Spleen (tissue), 11 donors: ENCODE data around the gene KHK. TPM values are rescaled to one million over a fixed set of nuclear protein-coding genes. Genes with fewer than 3 reads are reported as not detected.

ENCODE experiments used
- DNase-seq: peaks from one replicate; pipeline ENCODE4 v3.0.0-alpha.2; 2020
- H3K27ac ChIP-seq, 8 donors: fragments of 200-600 bp; sonication (generic) in 7 of 8; 1 replicate in 4 of 8; 2 replicates in 4 of 8; pipeline versions ENCODE4 v1.5.0 to v1.8.0; 2016 to 2021; ENCODE audit warnings: inconsistent platforms in 4 of 8, mild to moderate bottlenecking in 4 of 8, moderate library complexity in 1 of 8
- H3K27me3 ChIP-seq, 7 donors: fragments of 200-600 bp; sonication (generic) in 6 of 7; replicated peaks in 1 of 7; 1 replicate in 4 of 7; 2 replicates in 3 of 7; pipeline versions ENCODE4 v1.5.0 to v1.8.0; 2016 to 2021; ENCODE audit warnings: inconsistent platforms in 3 of 7, mild to moderate bottlenecking in 1 of 7
- H3K36me3 ChIP-seq, 6 donors: fragments of 200-600 bp; sonication (generic) in 5 of 6; 1 replicate in 4 of 6; 2 replicates in 2 of 6; pipeline versions ENCODE4 v1.5.0 to v1.8.0; 2016 to 2021; ENCODE audit warnings: inconsistent platforms in 2 of 6
- H3K4me1 ChIP-seq, 6 donors: fragments of 200-600 bp; sonication (generic) in 5 of 6; 1 replicate in 3 of 6; 2 replicates in 3 of 6; pipeline versions ENCODE4 v1.5.0 to v1.8.0; 2016 to 2021; ENCODE audit warnings: inconsistent platforms in 3 of 6
- H3K4me3 ChIP-seq, 8 donors: fragments of 200-600 bp; sonication (generic) in 7 of 8; 1 replicate in 4 of 8; 2 replicates in 4 of 8; pipeline versions ENCODE4 v1.5.0 to v1.8.0; 2016 to 2021; ENCODE audit warnings: inconsistent platforms in 4 of 8, mild to moderate bottlenecking in 4 of 8, moderate library complexity in 2 of 8
- H3K9me3 ChIP-seq, 8 donors: fragments of 200-600 bp; sonication (generic) in 7 of 8; 1 replicate in 4 of 8; 2 replicates in 4 of 8; pipeline versions ENCODE4 v1.5.0 to v1.8.0; 2016 to 2021; ENCODE audit warnings: inconsistent platforms in 4 of 8
- POLR2A ChIP-seq, 3 donors: fragments of 450-650 bp; IDR thresholded peaks; one replicate each; pipeline ENCODE4 v1.5.1; 2017; ENCODE audit warnings: antibody characterized with exemption in 3 of 3, mild to moderate bottlenecking in 1 of 3
- POLR2AphosphoS5 ChIP-seq, 3 donors: sonication (generic); formaldehyde crosslinking; IDR thresholded peaks; one replicate each; pipeline ENCODE4 v1.5.1; 2017; ENCODE audit warnings: antibody characterized with exemption in 3 of 3
- WGBS, 5 donors: extraction: QIAGEN DNeasy Blood & Tissue Kit in 3 of 5; methylation state at CpG; one replicate each; pipeline versions ENCODE4 v1.1.5 to v1.1.7; 2013 to 2018; 5-methylcytosine and 5-hydroxymethylcytosine counted together
- intact Hi-C: fragments of 100-400 bp; cut with DNase I; formaldehyde crosslinking; loops from one replicate; pipeline ENCODE4 v1.15.0; 2023; ENCODE audit warnings: low total_unique reads
- polyA plus RNA-seq, 3 donors: library from polyadenylated mRNA; stranded (reverse); fragments of 200-250 nt; gene quantifications; one replicate each; pipeline ENCODE4 v1.2.1, GENCODE V29; 2013
- total RNA-seq, 7 donors: library from RNA; depleted of rRNA in 3 of 7; stranded (reverse); fragments of >200 nt in 3 of 7; fragmentation: NEBNext Ultra II Directional in 4 of 7; extraction: Animal tissue kit (Norgen Biotek cat#: 25700) in 4 of 7; gene quantifications; one replicate each; pipeline versions ENCODE4 v1.1.0 to v1.2.1, GENCODE V29; 2016 to 2021
- TF ChIP-seq, protein P1 (sequence below), 11 experiments: fragments of 200-600 bp in 7 of 11; fragments of 450-650 bp in 4 of 11; sonication (generic) in 4 of 11; IDR thresholded peaks in 8 of 11; conservative IDR thresholded peaks in 3 of 11; 1 replicate in 7 of 11; 2 replicates in 4 of 11; pipeline versions ENCODE4 v1.4.0 to v1.8.0; 2016 to 2021; ENCODE audit warnings: antibody characterized with exemption in 11 of 11, inconsistent platforms in 4 of 11, mild to moderate bottlenecking in 1 of 11
- donor health status: healthy with polysubstance abuse.
- donor health status: DM: no; HTN: no; CAD: no; lungs with moderate emphysema.
- donor health status: DM: no; HTN: no; CAD: no.
- donor health status: Bipolar disorder and iron deficiency.
- donor health status: healthy.
- donor health status: DM: no; HTN: no; CAD: no.
- donor health status: DM: yes; HTN: yes; CAD: no.

Gene KHK
- total and polyA plus RNA-seq, 10 donors, result 3.3 to 8.3 (median 4.0) TPM

DNA sequence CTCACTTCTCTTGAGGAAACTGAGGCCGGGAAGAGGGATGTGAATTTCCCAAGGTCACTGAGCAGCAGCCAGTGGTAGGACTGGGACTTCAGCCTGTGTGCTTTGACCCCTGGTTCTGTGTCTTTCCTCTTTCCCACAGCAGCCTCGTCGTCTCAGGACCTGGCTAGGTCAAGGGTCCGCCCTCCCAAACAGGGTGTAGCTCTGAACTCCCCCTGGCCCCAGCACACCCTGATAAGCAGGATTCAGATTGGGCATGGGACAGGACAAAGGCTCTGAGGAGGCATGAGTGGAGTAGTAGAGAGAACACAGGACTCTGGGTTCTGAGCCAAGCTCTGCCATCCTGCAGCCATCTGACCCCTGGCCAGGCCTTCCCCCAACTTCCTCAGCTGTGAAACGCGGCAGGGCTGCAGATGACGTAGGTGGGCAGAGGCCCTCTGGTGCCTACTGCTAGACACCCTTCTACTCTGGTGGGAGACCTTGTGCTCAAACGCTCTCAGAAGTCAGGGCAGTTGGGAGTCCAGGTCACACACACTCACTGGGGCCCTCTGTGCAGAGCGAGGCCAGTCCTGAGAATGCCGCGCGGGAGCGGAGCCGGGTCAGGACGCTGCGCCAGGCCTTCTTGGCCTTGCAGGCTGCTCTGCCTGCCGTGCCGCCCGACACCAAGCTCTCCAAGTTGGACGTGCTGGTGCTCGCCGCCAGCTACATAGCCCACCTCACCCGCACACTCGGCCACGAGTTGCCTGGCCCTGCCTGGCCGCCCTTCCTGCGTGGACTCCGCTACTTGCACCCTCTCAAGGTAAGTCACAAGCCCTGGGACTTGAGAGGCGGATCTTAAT, 63.2 kb downstream of the KHK start:
- WGBS, 5 donors, result 68 to 90% (median 83%) methylated on average over 4 to 29 of the region's 29 CpGs
- H3K27ac ChIP-seq, result peak overlapping the region in 6 of 8 donors; percentile 26 to 60 (median 46)
- H3K9me3 ChIP-seq, result no peaks in the 10 kb centered on the region
- no peaks in the 10 kb centered on the region for H3K36me3 ChIP-seq
- TF ChIP-seq POLR2A (IDR thresholded peaks at IDR 0.05) (no peak), POLR2AphosphoS5 (IDR thresholded peaks at IDR 0.05) (peak in 1 of 3 donors; percentile 14)
- TF ChIP-seq, protein P1, sequence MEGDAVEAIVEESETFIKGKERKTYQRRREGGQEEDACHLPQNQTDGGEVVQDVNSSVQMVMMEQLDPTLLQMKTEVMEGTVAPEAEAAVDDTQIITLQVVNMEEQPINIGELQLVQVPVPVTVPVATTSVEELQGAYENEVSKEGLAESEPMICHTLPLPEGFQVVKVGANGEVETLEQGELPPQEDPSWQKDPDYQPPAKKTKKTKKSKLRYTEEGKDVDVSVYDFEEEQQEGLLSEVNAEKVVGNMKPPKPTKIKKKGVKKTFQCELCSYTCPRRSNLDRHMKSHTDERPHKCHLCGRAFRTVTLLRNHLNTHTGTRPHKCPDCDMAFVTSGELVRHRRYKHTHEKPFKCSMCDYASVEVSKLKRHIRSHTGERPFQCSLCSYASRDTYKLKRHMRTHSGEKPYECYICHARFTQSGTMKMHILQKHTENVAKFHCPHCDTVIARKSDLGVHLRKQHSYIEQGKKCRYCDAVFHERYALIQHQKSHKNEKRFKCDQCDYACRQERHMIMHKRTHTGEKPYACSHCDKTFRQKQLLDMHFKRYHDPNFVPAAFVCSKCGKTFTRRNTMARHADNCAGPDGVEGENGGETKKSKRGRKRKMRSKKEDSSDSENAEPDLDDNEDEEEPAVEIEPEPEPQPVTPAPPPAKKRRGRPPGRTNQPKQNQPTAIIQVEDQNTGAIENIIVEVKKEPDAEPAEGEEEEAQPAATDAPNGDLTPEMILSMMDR (IDR thresholded peaks at IDR 0.05 in 8 of 11, conservative IDR thresholded peaks at IDR 0.05 in 3 of 11), result no peak
- intact Hi-C loops, result no loop called here
- DNase-seq, result peak; percentile 68
- H3K27me3 ChIP-seq, result peaks cover 0 to 16% (median 0%) of the 10 kb centered on the region in 7 donors
- H3K4me1 ChIP-seq, result peaks cover 0 to 3% (median 0%) of the 10 kb centered on the region in 6 donors
- peak overlapping the region in 2 of 8 donors; percentile 18 to 34 for H3K4me3 ChIP-seq

Other genes with a start within 250 kb of the KHK start
- under 1 TPM in 1 of 7 donors, not detected in 6; 0.07 TPM for gene DPYSL5, start 238.6 kb upstream of the KHK start, total RNA-seq
- under 1 TPM in 2 of 3 donors, not detected in 1; 0.02 TPM for gene DPYSL5, start 238.6 kb upstream of the KHK start, polyA plus RNA-seq
- 10 to 100 TPM in 6 of 7 donors, 1 to 10 TPM in 1; 10.0 to 17.9 (median 11.9) TPM for gene MAPRE3, start 116.1 kb upstream of the KHK start, total RNA-seq
- gene MAPRE3, start 116.1 kb upstream of the KHK start, polyA plus RNA-seq, result 10 to 100 TPM in 1 of 3 donors, 1 to 10 TPM in 2; 5.2 to 14.0 (median 6.7) TPM
- gene TMEM214, start 53.8 kb upstream of the KHK start, total RNA-seq, result 10 to 100 TPM; 56.1 to 93.1 (median 73.0) TPM
- 10 to 100 TPM; 22.3 to 48.9 (median 26.8) TPM for gene TMEM214, start 53.8 kb upstream of the KHK start, polyA plus RNA-seq
- 10 to 100 TPM; 11.6 to 18.6 (median 14.9) TPM for gene AGBL5, start 35.1 kb upstream of the KHK start, total RNA-seq
- gene AGBL5, start 35.1 kb upstream of the KHK start, polyA plus RNA-seq, result 10 to 100 TPM in 1 of 3 donors, 1 to 10 TPM in 2; 7.1 to 10.5 (median 8.0) TPM
- gene OST4, start 15.1 kb upstream of the KHK start, total RNA-seq, result 100 to 1,000 TPM; 197 to 292 (median 235) TPM
- gene OST4, start 15.1 kb upstream of the KHK start, polyA plus RNA-seq, result 100 to 1,000 TPM; 418 to 556 (median 523) TPM
- gene EMILIN1, start 8.2 kb upstream of the KHK start, total RNA-seq, result 100 to 1,000 TPM in 6 of 7 donors, 10 to 100 TPM in 1; 62.5 to 152 (median 112) TPM
- gene EMILIN1, start 8.2 kb upstream of the KHK start, polyA plus RNA-seq, result 10 to 100 TPM; 18.3 to 71.4 (median 40.7) TPM
- gene CGREF1, start 32.4 kb downstream of the KHK start, total RNA-seq, result under 1 TPM in 4 of 7 donors, not detected in 3; 0.27 to 0.82 (median 0.47) TPM
- gene CGREF1, start 32.4 kb downstream of the KHK start, polyA plus RNA-seq, result under 1 TPM; 0.17 to 0.61 (median 0.42) TPM
- gene ABHD1, start 37.0 kb downstream of the KHK start, total RNA-seq, result 1 to 10 TPM in 1 of 7 donors, under 1 TPM in 5, not detected in 1; 0.38 to 1.6 (median 0.58) TPM
- gene ABHD1, start 37.0 kb downstream of the KHK start, polyA plus RNA-seq, result under 1 TPM; 0.42 to 0.80 (median 0.71) TPM
- 10 to 100 TPM; 43.9 to 75.0 (median 50.2) TPM for gene PREB, start 47.9 kb downstream of the KHK start, total RNA-seq
- 10 to 100 TPM; 42.8 to 56.0 (median 44.3) TPM for gene PREB, start 47.9 kb downstream of the KHK start, polyA plus RNA-seq
- gene PRR30, start 52.6 kb downstream of the KHK start, total RNA-seq, result not detected
- gene PRR30, start 52.6 kb downstream of the KHK start, polyA plus RNA-seq, result not detected
- 10 to 100 TPM in 1 of 7 donors, 1 to 10 TPM in 6; 1.8 to 14.8 (median 3.2) TPM for gene TCF23, start 62.2 kb downstream of the KHK start, total RNA-seq
- gene TCF23, start 62.2 kb downstream of the KHK start, polyA plus RNA-seq, result under 1 TPM; 0.27 to 0.93 (median 0.30) TPM
- 100 to 1,000 TPM in 3 of 7 donors, 10 to 100 TPM in 4; 59.2 to 300 (median 92.8) TPM for gene ATRAID, start 125.3 kb downstream of the KHK start, total RNA-seq
- 100 to 1,000 TPM in 2 of 3 donors, 10 to 100 TPM in 1; 85.1 to 131 (median 116) TPM for gene ATRAID, start 125.3 kb downstream of the KHK start, polyA plus RNA-seq
- gene SLC5A6, start 125.5 kb downstream of the KHK start, total RNA-seq, result 10 to 100 TPM; 19.4 to 33.3 (median 23.2) TPM
- gene SLC5A6, start 125.5 kb downstream of the KHK start, polyA plus RNA-seq, result 10 to 100 TPM; 11.9 to 15.4 (median 15.3) TPM
- gene CAD, start 130.6 kb downstream of the KHK start, total RNA-seq, result 10 to 100 TPM; 20.9 to 38.8 (median 30.3) TPM
- 10 to 100 TPM; 10.9 to 18.3 (median 14.2) TPM for gene CAD, start 130.6 kb downstream of the KHK start, polyA plus RNA-seq
- under 1 TPM in 2 of 7 donors, not detected in 5; 0.32 to 0.34 TPM for gene SLC30A3, start 176.3 kb downstream of the KHK start, total RNA-seq
- under 1 TPM; 0.05 to 0.16 (median 0.07) TPM for gene SLC30A3, start 176.3 kb downstream of the KHK start, polyA plus RNA-seq
- gene DNAJC5G, start 188.7 kb downstream of the KHK start, total RNA-seq, result not detected
- not detected for gene DNAJC5G, start 188.7 kb downstream of the KHK start, polyA plus RNA-seq
- gene TRIM54, start 195.7 kb downstream of the KHK start, total RNA-seq, result 1 to 10 TPM in 1 of 7 donors, under 1 TPM in 5, not detected in 1; 0.23 to 3.1 (median 0.48) TPM
- under 1 TPM; 0.22 to 0.77 (median 0.49) TPM for gene TRIM54, start 195.7 kb downstream of the KHK start, polyA plus RNA-seq
- 1 to 10 TPM; 1.9 to 3.9 (median 2.4) TPM for gene UCN, start 221.7 kb downstream of the KHK start, total RNA-seq
- 1 to 10 TPM; 2.5 to 4.4 (median 3.4) TPM for gene UCN, start 221.7 kb downstream of the KHK start, polyA plus RNA-seq
- gene MPV17, start 236.3 kb downstream of the KHK start, total RNA-seq, result 100 to 1,000 TPM in 1 of 7 donors, 10 to 100 TPM in 6; 58.0 to 101 (median 73.9) TPM
- gene MPV17, start 236.3 kb downstream of the KHK start, polyA plus RNA-seq, result 10 to 100 TPM; 78.8 to 83.1 (median 81.7) TPM